ENCODE measurements around the gene HOXC4.

- no peak for TF ChIP-seq CTCF (IDR thresholded peaks at IDR 0.05)
- no peak for TF ChIP-seq POLR2A (IDR thresholded peaks at IDR 0.05)
Measured at GRCh38 chr12:54051026-54051842, 2.4 kb upstream of the HOXC4 start.
